Neuronal stem cell (in vitro differentiated cells): ENCODE data around the gene RAD54L2.
"Not testable (repeated sequence)": the region's sequence is repeated elsewhere in the genome, so short reads cannot be mapped to it uniquely, and the experiment has no call there.

ENCODE experiments used
- DNase-seq: peaks from one replicate; pipeline ENCODE4 v3.0.0-alpha.2; 2013; ENCODE audit warnings: low spot score
- H2AFZ ChIP-seq: one replicate; pipeline ENCODE4 v1.6.1; 2013; ENCODE audit warnings: mild to moderate bottlenecking, low read length, inconsistent platforms
- H2AK5ac ChIP-seq: 2 replicates; pipeline ENCODE4 v1.6.1; 2013; ENCODE audit warnings: low read depth, mild to moderate bottlenecking, inconsistent platforms, low read length, moderate library complexity, mixed read lengths
- H2BK120ac ChIP-seq: 2 replicates; pipeline ENCODE4 v1.6.1; 2013; ENCODE audit warnings: low read depth, mild to moderate bottlenecking, inconsistent platforms, low read length, moderate library complexity, mixed read lengths
- H2BK12ac ChIP-seq: one replicate; pipeline ENCODE4 v1.6.1; 2013; ENCODE audit warnings: low read length, inconsistent platforms
- H2BK15ac ChIP-seq: 2 replicates; pipeline ENCODE4 v1.6.1; 2013; ENCODE audit warnings: mild to moderate bottlenecking, low read length, inconsistent platforms, mixed read lengths
- H2BK5ac ChIP-seq: one replicate; pipeline ENCODE4 v1.6.1; 2013; ENCODE audit warnings: inconsistent platforms, mild to moderate bottlenecking, low read length, moderate library complexity
- H3K14ac ChIP-seq: one replicate; pipeline ENCODE4 v1.6.1; 2013; ENCODE audit warnings: low read length, inconsistent platforms
- H3K18ac ChIP-seq: 2 replicates; pipeline ENCODE4 v1.6.1; 2013; ENCODE audit warnings: low read length, inconsistent platforms
- H3K23ac ChIP-seq: 2 replicates; pipeline ENCODE4 v1.6.1; 2013; ENCODE audit warnings: low read depth, mild to moderate bottlenecking, mixed read lengths, low read length, inconsistent platforms; ENCODE audit not compliant: poor library complexity
- H3K27ac ChIP-seq: replicated peaks from 3 replicates; pipeline ENCODE4 v1.5.1; 2013; ENCODE audit warnings: low read length, inconsistent platforms
- H3K27me3 ChIP-seq, 3 experiments: 2 replicates each; pipeline ENCODE4 v1.6.1; 2013; ENCODE audit warnings: low read length in 3 of 3, mild to moderate bottlenecking in 2 of 3, inconsistent platforms in 1 of 3, low read depth in 1 of 3, mixed read lengths in 1 of 3, moderate library complexity in 1 of 3; ENCODE audit not compliant: control insufficient read depth in 3 of 3, insufficient read depth in 3 of 3
- H3K36me3 ChIP-seq, 2 donors: replicated peaks in 1 of 2; 2 replicates each; pipeline ENCODE4 v1.6.1; 2013; ENCODE audit warnings: low read length in 2 of 2; ENCODE audit not compliant: control insufficient read depth in 2 of 2, insufficient read depth in 2 of 2
- H3K4ac ChIP-seq: 2 replicates; pipeline ENCODE4 v1.6.1; 2013; ENCODE audit warnings: inconsistent platforms, mild to moderate bottlenecking, low read length, moderate library complexity
- H3K4me1 ChIP-seq, 2 donors: 1 replicate in 1 of 2; 2 replicates in 1 of 2; pipeline ENCODE4 v1.6.1; 2013; ENCODE audit warnings: low read length in 2 of 2, low read depth in 1 of 2; ENCODE audit not compliant: control insufficient read depth in 2 of 2, insufficient read depth in 1 of 2
- H3K4me2 ChIP-seq: one replicate; pipeline ENCODE4 v1.6.1; 2013; ENCODE audit warnings: mild to moderate bottlenecking, low read length, inconsistent platforms; ENCODE audit not compliant: insufficient read depth, poor library complexity, severe bottlenecking
- H3K4me3 ChIP-seq, 2 donors: 2 replicates each; pipeline ENCODE4 v1.5.1; 2013; ENCODE audit warnings: low read length in 2 of 2, mild to moderate bottlenecking in 2 of 2, inconsistent platforms in 1 of 2, moderate library complexity in 1 of 2
- H3K79me1 ChIP-seq: one replicate; pipeline ENCODE4 v1.6.1; 2013; ENCODE audit warnings: low read depth, mild to moderate bottlenecking, inconsistent platforms, low read length, moderate library complexity
- H3K9ac ChIP-seq: one replicate; pipeline ENCODE4 v1.6.1; 2013; ENCODE audit warnings: mild to moderate bottlenecking, low read depth, low read length, inconsistent platforms; ENCODE audit not compliant: poor library complexity
- H3K9me3 ChIP-seq, 2 donors: replicated peaks in 1 of 2; 2 replicates each; pipeline versions ENCODE3 to v1.6.1; 2013; ENCODE audit warnings: low read length in 2 of 2, mild to moderate bottlenecking in 2 of 2, inconsistent platforms in 1 of 2, low read depth in 1 of 2, mixed read lengths in 1 of 2, moderate library complexity in 1 of 2; ENCODE audit not compliant: control insufficient read depth in 2 of 2, insufficient read depth in 1 of 2
- H4K8ac ChIP-seq: one replicate; pipeline ENCODE4 v1.6.1; 2013; ENCODE audit warnings: low read depth, mild to moderate bottlenecking, inconsistent platforms, low read length, moderate library complexity
- H4K91ac ChIP-seq: one replicate; pipeline ENCODE4 v1.6.1; 2013; ENCODE audit warnings: low read length, low read depth, mild to moderate bottlenecking, inconsistent platforms; ENCODE audit not compliant: poor library complexity
- WGBS, 2 donors: extraction: QIAGEN DNeasy Blood & Tissue Kit; methylation state at CpG; one replicate each; pipeline ENCODE4 v1.1.7; 2013; ENCODE audit warnings: missing lambda C conversion rate in 2 of 2, mixed read lengths in 1 of 2; ENCODE audit not compliant: insufficient read length in 2 of 2, insufficient replicate concordance in 1 of 2; ENCODE audit errors: extremely low coverage in 2 of 2; 5-methylcytosine and 5-hydroxymethylcytosine counted together

The RAD54L2 gene

DNA sequence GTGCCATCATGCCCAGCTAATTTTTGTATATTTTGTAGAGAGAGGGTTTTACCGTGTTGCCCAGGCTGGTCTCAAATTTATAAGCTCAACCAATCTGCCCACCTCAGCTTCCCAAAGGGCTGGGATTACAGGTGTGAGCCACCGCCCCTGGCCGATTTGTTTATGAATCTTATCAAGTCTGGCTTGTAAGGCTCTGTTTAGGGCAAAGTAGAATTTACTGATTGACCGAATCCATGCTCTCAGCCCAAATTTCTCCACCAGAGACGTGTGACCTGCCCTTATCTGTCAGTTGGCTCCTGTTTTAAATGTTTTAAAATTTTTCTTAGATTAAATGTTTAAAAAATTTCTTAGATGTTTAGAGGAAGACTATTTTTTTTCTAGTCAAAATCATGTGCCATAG, 19.5 kb downstream of the RAD54L2 start:
- Histone ChIP-seq H2AFZ (no peak overlapping the region), H2AK5ac (no peak overlapping the region), H3K27me3 (no peaks in the 10 kb centered on the region), H3K4me1 (no peaks in the 10 kb centered on the region), H2BK5ac (no peak overlapping the region), H3K4me2 (no peak overlapping the region), H4K8ac (no peak overlapping the region), H3K79me1 (peaks cover 2% of the 10 kb centered on the region), H3K9me3 (no peaks in the 10 kb centered on the region), H3K27ac (no peak overlapping the region), H3K4me3 (no peak overlapping the region), H3K36me3 (peaks cover 2 to 73% of the 10 kb centered on the region in 2 donors), H2BK120ac (no peak overlapping the region), H2BK15ac (no peak overlapping the region), H3K4ac (no peak overlapping the region), H3K18ac (no peak overlapping the region), H3K14ac (no peak overlapping the region), H4K91ac (no peak overlapping the region), H3K23ac (no peak overlapping the region), H2BK12ac (no peak overlapping the region), H3K9ac (no peak overlapping the region)
- DNase-seq: no peak
- WGBS, 2 donors: no CpG with 5 or more reads among the region's 5 CpGs

DNA sequence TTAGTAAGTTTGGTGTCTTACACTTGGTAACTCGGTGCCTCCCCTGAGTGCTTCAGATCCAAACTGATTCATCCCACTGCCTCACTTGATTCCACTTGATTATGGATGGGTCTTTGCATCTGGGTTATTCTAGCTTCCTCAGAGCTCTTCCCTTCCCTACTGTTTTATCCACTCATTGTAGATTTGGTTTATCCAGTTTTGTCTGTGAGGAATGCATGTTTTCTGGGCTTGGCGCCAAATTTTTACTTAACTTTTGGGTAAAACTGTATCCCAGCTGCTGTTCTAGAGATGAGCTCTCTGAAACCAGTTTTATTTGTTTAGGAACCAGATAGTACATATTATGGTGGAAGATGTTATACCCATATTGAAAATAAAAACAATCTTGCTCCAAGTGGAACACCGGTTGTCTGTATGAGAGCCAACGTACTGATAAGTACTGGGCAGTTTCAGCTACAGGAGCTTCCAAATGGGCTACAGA, 20.9 kb downstream of the RAD54L2 start:
- H4K91ac ChIP-seq: no peak overlapping the region
- H2BK120ac ChIP-seq: no peak overlapping the region
- no peak overlapping the region for H3K23ac ChIP-seq
- no peak overlapping the region for H3K18ac ChIP-seq
- H3K27ac ChIP-seq: no peak overlapping the region
- no peak overlapping the region for H3K4ac ChIP-seq
- no peak overlapping the region for H2AK5ac ChIP-seq
- no peaks in the 10 kb centered on the region for H3K9me3 ChIP-seq
- H3K79me1 ChIP-seq: peaks cover 2% of the 10 kb centered on the region
- no CpG with 5 or more reads among the region's 4 CpGs for WGBS, 2 donors
- H3K27me3 ChIP-seq: no peaks in the 10 kb centered on the region
- H3K4me1 ChIP-seq: no peaks in the 10 kb centered on the region
- H2AFZ ChIP-seq: no peak overlapping the region
- no peak overlapping the region for H4K8ac ChIP-seq
- H2BK15ac ChIP-seq: no peak overlapping the region
- H3K4me3 ChIP-seq: no peak overlapping the region
- H2BK12ac ChIP-seq: no peak overlapping the region
- H3K14ac ChIP-seq: no peak overlapping the region
- H3K36me3 ChIP-seq: peaks cover 2 to 68% of the 10 kb centered on the region in 2 donors
- no peak overlapping the region for H3K9ac ChIP-seq
- H2BK5ac ChIP-seq: no peak overlapping the region
- no peak for DNase-seq
- H3K4me2 ChIP-seq: no peak overlapping the region

- Histone ChIP-seq H4K8ac (no peak overlapping the region), H2BK12ac (no peak overlapping the region), H2AK5ac (no peak overlapping the region), H3K18ac (no peak overlapping the region), H3K9me3 (no peaks in the 10 kb centered on the region), H3K4me1 (no peaks in the 10 kb centered on the region), H3K27me3 (no peaks in the 10 kb centered on the region), H3K36me3 (peaks cover 2 to 67% of the 10 kb centered on the region in 2 donors), H3K23ac (no peak overlapping the region), H2AFZ (no peak overlapping the region), H3K14ac (no peak overlapping the region), H2BK120ac (no peak overlapping the region), H2BK15ac (no peak overlapping the region), H3K4me3 (no peak overlapping the region), H2BK5ac (no peak overlapping the region), H4K91ac (no peak overlapping the region), H3K79me1 (peaks cover 2% of the 10 kb centered on the region), H3K4me2 (no peak overlapping the region), H3K4ac (no peak overlapping the region), H3K9ac (no peak overlapping the region), H3K27ac (no peak overlapping the region)
- no peak for DNase-seq
Observed at GRCh38 chr3:51559961-51560360, 21.4 kb downstream of the RAD54L2 start.

DNA sequence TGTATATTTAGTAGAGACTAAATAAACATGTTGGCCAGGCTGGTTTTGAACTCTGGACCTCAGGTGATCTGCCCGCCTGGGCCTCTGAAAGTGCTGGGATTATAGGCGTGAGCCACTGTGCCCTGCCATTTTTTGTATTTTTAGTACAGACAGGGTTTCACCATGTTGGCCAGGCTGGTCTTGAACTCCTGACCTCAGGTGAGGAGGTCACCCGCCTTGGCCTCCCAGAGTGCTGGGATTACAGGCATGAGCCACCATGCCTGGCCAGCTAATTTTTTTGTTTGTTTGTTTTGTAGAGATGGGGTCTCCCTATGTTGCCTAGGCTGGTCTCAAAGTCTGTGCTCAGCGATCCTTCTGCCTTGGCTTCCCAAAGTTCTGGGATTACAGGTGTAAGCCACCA, 23.9 kb downstream of the RAD54L2 start:
- no CpG with 5 or more reads among the region's 4 CpGs for WGBS, 2 donors
- not testable (repeated sequence) for H3K27me3 ChIP-seq, H3K9ac ChIP-seq

More for the DNA sequence above, 23.9 kb downstream of the RAD54L2 start:
- not testable (repeated sequence) for H2AK5ac ChIP-seq, H4K8ac ChIP-seq, H4K91ac ChIP-seq, H2BK5ac ChIP-seq, H3K18ac ChIP-seq, H3K4me2 ChIP-seq, H3K4me3 ChIP-seq, H3K79me1 ChIP-seq, H2BK12ac ChIP-seq, H3K23ac ChIP-seq, H3K4me1 ChIP-seq, H3K9me3 ChIP-seq, H3K14ac ChIP-seq, H2BK120ac ChIP-seq, H3K27ac ChIP-seq, H2BK15ac ChIP-seq, H3K4ac ChIP-seq, DNase-seq, H2AFZ ChIP-seq
- peaks cover 0 to 48% of the 10 kb centered on the region in 2 donors for H3K36me3 ChIP-seq
